GM13976 (cell line): ENCODE data around the gene PCDHAC1.
"Not testable (repeated sequence)": the region's sequence is repeated elsewhere in the genome, so short reads cannot be mapped to it uniquely, and the experiment has no call there.

ENCODE experiments used
- DNase-seq: peaks from one replicate; pipeline ENCODE4 v3.0.0; 2012; ENCODE audit warnings: low spot score
- CTCF ChIP-seq: IDR thresholded peaks from 2 replicates; pipeline ENCODE4 v1.5.1; 2012; ENCODE audit warnings: borderline replicate concordance, mild to moderate bottlenecking; ENCODE audit not compliant: insufficient read depth; ENCODE audit errors: extremely low read depth, missing control alignments, control extremely low read depth
- in situ Hi-C: fragments of 300-500 bp; cut with MboI; formaldehyde crosslinking; loops from one replicate; pipeline ENCODE4 v1.12.0; 2022; ENCODE audit warnings: low sequenced_read_pairs, mixed read lengths, inconsistent platforms; ENCODE audit not compliant: unreplicated experiment

PCDHAC1 gene

GRCh38 chr5:140925806-140926442, at the start of gene PCDHAC1:
TSS of gene PCDHAC1 (plus strand) at chr5:140926299. CDS start at chr5:140926893, 594 bp downstream.
- DNase-seq = peak; percentile 13
- TF ChIP-seq CTCF = no peak
- in situ Hi-C loops = no loop called here

GRCh38 chr5:140876541-140877261, 49.4 kb upstream of the PCDHAC1 start:
- in situ Hi-C loops, DNase-seq: not testable (repeated sequence)

GRCh38 chr5:140877262-140877581, 48.9 kb upstream of the PCDHAC1 start:
- in situ Hi-C loops = no loop called here
- no peak for DNase-seq
- TF ChIP-seq CTCF = no peak

GRCh38 chr5:140881889-140882590, 44.1 kb upstream of the PCDHAC1 start, which contains the start of gene PCDHA13:
TSS of gene PCDHA13 (plus strand) at chr5:140882124. CDS start at chr5:140882269, 145 bp downstream.
- no peak for TF ChIP-seq CTCF
- in situ Hi-C loops = no loop called here
- no peak for DNase-seq

GRCh38 chr5:140882591-140882899, 43.6 kb upstream of the PCDHAC1 start:
- in situ Hi-C loops = no loop called here
- no peak for DNase-seq
- TF ChIP-seq CTCF = no peak

- no peak for DNase-seq
- TF ChIP-seq CTCF = no peak
- in situ Hi-C loops = no loop called here
Observed at GRCh38 chr5:140883373-140883772, 42.7 kb upstream of the PCDHAC1 start.
